HTERT RPE-1 (cell line): Measurements from ENCODE around the gene BRDT.
"Not testable (repeated sequence)": the region's sequence is repeated elsewhere in the genome, so short reads cannot be mapped to it uniquely, and the experiment has no call there.

Source experiments
- in situ Hi-C: fragments of 300-500 bp; cut with MboI; formaldehyde crosslinking; loops from 4 replicates; pipeline ENCODE4 v1.14.3; 2020; ENCODE audit warnings: low sequenced_read_pairs

BRDT gene

GRCh38 chr1:91981996-91982609, 32.9 kb downstream of the BRDT start:
- in situ Hi-C loops: no loop called here

DNA sequence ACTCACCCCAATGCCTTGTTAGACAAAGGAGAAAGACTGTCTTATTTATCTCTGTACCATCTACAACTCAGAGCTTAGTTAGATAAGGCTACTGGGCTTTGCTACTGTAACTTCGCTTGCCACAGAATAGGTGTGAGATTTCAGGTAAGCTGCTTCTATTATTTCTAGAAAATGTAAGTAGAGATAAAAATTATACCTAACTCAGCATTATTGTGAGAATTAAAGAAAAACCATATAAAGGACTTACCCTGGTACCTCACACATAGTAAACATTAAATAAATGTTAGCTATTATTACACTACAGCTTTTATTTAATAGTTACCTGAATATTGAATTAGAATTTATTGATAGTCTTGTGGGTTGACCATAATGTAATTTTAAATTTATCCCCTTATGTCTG, 44.1 kb downstream of the BRDT start:
- in situ Hi-C loops: no loop called here

DNA sequence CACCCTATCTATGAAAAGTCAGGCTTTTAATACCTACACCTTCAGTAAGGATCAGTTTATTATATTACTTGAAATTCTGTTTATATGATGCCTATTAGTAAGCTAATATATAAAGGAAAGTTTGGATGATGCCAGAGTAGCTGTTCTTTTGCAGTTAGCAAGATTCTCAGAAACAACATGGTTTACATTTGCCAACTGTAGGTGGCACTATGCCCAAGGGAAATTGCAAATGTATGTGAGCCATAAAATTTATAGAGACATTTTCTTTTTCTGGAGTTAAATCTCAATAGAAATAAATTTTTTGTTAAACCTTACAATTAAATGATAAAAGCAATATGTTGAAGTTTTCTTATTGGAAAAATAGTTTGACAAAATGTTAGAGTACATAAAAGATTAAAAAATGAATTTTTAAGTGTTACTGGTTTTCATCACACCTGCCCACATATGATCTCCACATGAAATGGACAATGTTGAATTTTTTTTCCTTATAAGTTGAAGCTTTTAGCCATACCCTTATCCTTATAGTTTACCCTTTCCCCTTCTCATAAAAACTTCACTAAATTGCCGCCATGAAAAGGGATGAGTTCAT, 48.5 kb downstream of the BRDT start:
- in situ Hi-C loops: no loop called here

DNA sequence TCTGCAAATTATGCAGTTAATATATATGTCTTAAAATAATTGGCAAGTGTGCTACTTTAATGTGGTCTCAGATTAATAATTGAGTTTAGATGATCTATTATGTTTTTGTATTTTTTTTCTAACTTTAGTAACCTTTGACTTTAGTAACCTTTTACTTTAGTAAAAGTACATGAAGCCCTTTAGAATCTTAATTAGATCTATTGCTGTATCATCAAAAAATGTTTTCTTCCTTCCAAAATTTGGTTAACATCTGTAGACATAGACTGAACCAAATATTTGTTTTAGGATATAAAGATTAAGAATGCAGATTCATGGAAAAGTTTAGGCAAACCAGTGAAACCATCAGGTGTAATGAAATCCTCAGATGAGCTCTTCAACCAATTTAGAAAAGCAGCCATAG, 54.9 kb downstream of the BRDT start:
- in situ Hi-C loops: no loop called here

GRCh38 chr1:92013923-92014322, 64.7 kb downstream of the BRDT start:
- in situ Hi-C loops: no loop called here

DNA sequence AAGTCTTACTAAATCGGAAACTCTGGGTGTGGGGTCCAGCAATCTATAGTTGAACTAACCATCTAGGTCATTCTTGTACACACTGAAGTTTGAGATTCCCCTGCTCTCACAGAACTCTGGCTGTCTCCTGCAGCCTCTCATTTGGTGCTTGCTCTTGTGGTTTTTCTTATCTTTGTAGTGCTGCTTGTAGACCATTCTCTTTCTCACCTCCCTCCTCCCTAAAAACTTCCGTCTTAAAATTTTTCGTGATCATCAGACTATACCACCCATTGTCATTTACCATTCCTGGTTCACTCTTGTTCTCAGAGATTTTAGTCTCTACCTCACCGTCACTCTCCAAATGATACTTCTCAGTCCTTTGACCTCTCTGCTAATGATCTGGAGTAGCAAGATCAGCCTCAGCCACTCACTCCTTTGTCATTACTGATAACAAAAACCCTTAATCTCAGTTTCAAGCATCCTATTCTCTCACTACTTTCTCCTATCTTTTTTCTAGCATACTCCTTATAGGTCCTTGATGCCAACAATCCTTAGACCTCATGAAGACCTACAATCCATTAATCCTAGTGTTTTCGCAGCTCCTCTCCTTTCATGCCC, 67.6 kb downstream of the BRDT start:
- in situ Hi-C loops: no loop called here

GRCh38 chr1:92017656-92018055, 68.5 kb downstream of the BRDT start:
- in situ Hi-C loops: no loop called here

DNA sequence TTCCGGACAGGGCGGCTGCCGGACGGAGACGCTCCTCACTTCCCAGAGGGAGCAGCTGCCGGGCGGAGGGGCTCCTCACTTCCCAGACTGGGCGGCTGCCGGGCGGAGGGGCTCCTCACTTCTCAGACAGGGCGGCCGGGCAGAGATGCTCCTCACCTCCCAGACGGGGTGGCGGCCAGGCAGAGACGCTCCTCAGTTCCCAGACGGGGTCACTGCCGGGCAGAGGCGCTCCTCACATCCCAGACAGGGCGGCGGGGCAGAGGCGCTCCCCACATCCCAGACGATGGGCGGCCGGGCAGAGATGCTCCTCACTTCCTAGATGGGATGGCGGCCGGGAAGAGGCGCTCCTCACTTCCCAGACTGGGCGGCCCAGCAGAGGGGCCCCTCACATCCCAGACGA, 76.8 kb downstream of the BRDT start:
- in situ Hi-C loops: not testable (repeated sequence)

DNA sequence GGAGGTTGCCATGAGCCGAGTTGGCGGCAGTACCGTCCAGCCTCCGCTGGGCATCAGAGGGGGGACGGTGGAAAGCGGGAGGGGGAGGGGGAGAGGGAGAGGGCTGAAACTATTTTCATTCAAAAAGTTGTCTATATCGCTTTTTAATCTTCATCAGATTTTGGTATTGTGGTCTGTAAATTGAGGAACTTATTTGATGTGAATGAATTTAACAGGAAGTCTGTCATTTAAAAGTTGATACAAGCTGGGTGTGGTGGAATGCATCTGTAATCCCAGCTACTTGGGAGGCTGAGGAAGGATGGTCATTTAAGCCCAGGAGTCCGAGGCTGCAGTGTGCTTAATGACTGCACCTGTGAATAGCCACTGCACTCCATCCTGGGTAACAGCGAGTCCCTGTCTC, 77.6 kb downstream of the BRDT start:
- in situ Hi-C loops: no loop called here

GRCh38 chr1:92029241-92029922, 80.2 kb downstream of the BRDT start:
- in situ Hi-C loops: no loop called here

GRCh38 chr1:92030656-92031107, 81.5 kb downstream of the BRDT start:
- in situ Hi-C loops: no loop called here

- in situ Hi-C loops: no loop called here
Measured at GRCh38 chr1:92031281-92032110, 82.3 kb downstream of the BRDT start.

DNA sequence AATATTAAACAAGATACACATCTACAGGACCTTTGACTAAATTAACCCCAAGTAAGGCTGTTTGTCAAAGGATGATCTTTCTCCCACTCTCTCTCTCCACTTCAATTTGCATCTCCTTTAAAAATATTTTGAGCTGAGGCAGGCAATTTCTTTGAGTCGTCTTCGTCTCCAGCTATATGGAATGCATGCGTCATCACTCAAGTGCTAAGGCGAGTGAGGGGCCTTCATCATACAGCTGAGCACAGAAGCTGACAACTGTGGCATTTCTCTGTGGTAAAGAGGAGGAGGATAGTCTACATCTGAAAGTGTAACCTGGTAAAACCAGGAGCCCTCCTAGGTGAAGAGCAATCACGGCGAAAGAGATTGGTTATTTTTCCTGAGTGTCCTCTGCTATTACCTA, 88.2 kb downstream of the BRDT start:
- in situ Hi-C loops: no loop called here

DNA sequence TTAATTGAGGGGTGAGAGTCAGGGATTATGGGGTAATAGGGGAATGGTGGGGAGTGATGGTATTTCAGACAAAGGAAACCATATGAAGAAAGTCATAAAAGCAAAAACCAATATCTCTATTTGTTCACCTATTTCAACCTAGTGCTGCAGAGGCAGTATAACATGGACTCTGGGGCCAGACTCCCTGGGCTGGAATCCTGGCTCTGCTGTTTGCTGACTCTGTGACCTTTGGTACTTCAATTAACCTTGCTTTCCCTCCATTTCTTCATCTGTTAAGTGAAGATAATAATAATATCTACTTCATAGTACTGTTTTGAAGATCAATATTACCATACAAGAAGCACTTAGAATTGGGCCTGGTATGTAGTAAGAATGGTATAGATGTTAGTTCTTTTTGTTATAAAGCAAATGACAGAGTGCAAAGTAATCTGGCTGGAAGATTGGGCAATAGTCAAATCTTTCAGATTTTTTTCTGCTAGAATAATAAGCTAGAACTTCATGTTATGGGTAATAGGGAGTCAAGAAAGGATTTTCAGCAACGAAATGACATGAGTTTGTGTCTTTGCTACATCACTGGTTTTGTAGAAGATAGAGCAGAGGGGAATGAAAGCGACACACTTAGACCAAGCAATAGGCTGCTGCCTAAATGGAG, 89.6 kb downstream of the BRDT start:
- in situ Hi-C loops: no loop called here

DNA sequence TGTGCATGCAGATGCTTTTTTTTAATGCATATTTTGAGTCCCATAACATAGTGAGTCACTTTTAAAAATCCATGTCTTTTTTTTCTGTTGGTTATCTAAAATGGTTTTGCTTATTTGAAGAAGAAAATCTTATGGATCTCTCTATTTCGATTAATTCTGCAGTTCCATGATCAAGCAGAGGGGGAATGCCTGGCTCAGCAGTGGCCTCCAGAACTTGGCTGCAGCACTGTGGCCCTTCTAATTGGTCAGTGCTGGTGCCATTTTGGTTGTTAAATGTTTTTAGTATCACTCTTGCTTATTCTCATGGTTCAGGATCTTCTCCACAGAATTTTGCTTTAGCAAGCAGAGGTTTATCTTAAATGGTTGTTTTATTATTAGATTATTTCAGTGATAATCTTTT, 91.8 kb downstream of the BRDT start:
- in situ Hi-C loops: no loop called here

- in situ Hi-C loops: no loop called here
Measured at GRCh38 chr1:92043621-92044020, 94.4 kb downstream of the BRDT start.

DNA sequence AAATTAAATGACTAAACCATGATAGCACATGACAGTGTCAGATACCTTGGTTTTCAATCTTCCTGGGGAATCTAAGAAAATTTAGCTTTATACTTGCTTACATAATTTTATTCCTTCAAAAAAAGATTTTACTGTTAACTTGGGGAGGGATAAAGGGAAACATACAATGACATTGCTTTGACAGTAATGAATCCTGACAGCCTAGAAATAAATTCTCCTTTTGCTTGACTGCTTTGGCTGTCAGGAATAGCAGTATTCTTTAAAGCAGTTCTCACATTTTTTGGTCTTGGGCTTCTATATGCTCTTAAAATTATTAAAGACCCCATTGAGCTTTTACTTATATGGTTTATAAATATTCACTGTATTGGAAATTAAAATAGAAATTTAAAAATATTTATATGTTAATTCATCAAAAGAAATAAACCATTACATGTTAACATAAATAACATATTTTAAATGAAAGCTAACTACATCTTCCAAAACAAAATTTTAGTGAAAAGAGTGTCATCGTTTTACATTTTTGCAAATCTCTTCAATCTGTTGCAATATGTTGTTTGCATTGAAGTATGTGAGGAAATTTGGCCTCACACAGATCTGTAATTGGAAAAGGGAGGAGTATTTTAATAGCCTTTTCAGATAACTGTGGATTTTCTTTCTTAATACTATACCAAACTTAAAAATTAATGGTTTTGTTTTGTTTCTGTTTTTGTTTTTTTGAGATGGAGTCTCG, 96.7 kb downstream of the BRDT start:
- in situ Hi-C loops: no loop called here

DNA sequence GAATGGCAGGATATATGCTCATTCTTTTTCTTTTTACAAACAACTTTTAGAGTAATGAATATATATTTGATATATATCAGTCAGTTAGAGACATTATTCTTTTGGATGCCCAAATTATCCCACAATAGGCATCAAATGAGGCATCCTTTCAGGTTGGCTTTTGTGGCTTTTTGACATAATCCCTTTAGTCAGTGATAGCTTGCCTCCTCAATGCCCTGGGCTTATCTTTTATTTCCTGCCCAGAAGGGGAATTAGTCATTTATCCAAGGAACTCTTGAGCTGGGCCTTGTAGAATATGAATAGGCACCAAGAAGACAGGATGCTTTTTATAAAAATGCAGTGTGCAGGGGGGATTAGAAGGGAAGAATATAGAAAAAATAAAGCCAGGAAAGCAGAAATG, 102.7 kb downstream of the BRDT start:
- in situ Hi-C loops: no loop called here
